ENCODE measurements around the gene CEP128.

Gene CEP128

GRCh38 chr14:80545935-80546854, 395.3 kb downstream of the CEP128 start:
- DNase-seq (ENCODE audit: low spot score): no peak
- in situ Hi-C loops (cut with MboI; ENCODE audit: low sequenced_read_pairs, unreplicated experiment): no loop called here
- no peak for TF ChIP-seq CTCF (IDR thresholded peaks at IDR 0.05; ENCODE audit: borderline replicate concordance, control extremely low read depth, extremely low read depth, insufficient read depth, missing control alignments)

- in situ Hi-C loops (cut with MboI; ENCODE audit: low sequenced_read_pairs, unreplicated experiment): no loop called here
- no peak for DNase-seq (ENCODE audit: low spot score)
- no peak for TF ChIP-seq CTCF (IDR thresholded peaks at IDR 0.05; ENCODE audit: borderline replicate concordance, control extremely low read depth, extremely low read depth, insufficient read depth, missing control alignments)
Observed at GRCh38 chr14:80544366-80544765, 397.2 kb downstream of the CEP128 start.

GRCh38 chr14:80543211-80543610, 398.3 kb downstream of the CEP128 start:
- no peak for DNase-seq (ENCODE audit: low spot score)
- TF ChIP-seq CTCF (IDR thresholded peaks at IDR 0.05; ENCODE audit: borderline replicate concordance, control extremely low read depth, extremely low read depth, insufficient read depth, missing control alignments): no peak
- in situ Hi-C loops (cut with MboI; ENCODE audit: low sequenced_read_pairs, unreplicated experiment): no loop called here

- no peak for TF ChIP-seq CTCF (IDR thresholded peaks at IDR 0.05; ENCODE audit: borderline replicate concordance, control extremely low read depth, extremely low read depth, insufficient read depth, missing control alignments)
- DNase-seq (ENCODE audit: low spot score): no peak
Observed at GRCh38 chr14:80538633-80539375, 402.7 kb downstream of the CEP128 start.

GRCh38 chr14:80537626-80538025, 403.9 kb downstream of the CEP128 start:
- DNase-seq (ENCODE audit: low spot score): no peak
- no peak for TF ChIP-seq CTCF (IDR thresholded peaks at IDR 0.05; ENCODE audit: borderline replicate concordance, control extremely low read depth, extremely low read depth, insufficient read depth, missing control alignments)
- in situ Hi-C loops (cut with MboI; ENCODE audit: low sequenced_read_pairs, unreplicated experiment): no loop called here

More at GRCh38 chr14:80538633-80539375, 402.7 kb downstream of the CEP128 start:
- in situ Hi-C loops (cut with MboI; ENCODE audit: low sequenced_read_pairs, unreplicated experiment): no loop called here

- in situ Hi-C loops (cut with MboI; ENCODE audit: low sequenced_read_pairs, unreplicated experiment): no loop called here
- DNase-seq (ENCODE audit: low spot score): no peak
- TF ChIP-seq CTCF (IDR thresholded peaks at IDR 0.05; ENCODE audit: borderline replicate concordance, control extremely low read depth, extremely low read depth, insufficient read depth, missing control alignments): no peak
Observed at GRCh38 chr14:80536456-80536855, 405.1 kb downstream of the CEP128 start.
